ENCODE measurements around the gene STARD3NL.
"Not testable (repeated sequence)": the region's sequence is repeated elsewhere in the genome, so short reads cannot be mapped to it uniquely, and the experiment has no call there.

STARD3NL gene, protein sequence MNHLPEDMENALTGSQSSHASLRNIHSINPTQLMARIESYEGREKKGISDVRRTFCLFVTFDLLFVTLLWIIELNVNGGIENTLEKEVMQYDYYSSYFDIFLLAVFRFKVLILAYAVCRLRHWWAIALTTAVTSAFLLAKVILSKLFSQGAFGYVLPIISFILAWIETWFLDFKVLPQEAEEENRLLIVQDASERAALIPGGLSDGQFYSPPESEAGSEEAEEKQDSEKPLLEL
- 50.4 to 102 (median 75.2) reads per million in 17 experiments for total RNA-seq

DNA sequence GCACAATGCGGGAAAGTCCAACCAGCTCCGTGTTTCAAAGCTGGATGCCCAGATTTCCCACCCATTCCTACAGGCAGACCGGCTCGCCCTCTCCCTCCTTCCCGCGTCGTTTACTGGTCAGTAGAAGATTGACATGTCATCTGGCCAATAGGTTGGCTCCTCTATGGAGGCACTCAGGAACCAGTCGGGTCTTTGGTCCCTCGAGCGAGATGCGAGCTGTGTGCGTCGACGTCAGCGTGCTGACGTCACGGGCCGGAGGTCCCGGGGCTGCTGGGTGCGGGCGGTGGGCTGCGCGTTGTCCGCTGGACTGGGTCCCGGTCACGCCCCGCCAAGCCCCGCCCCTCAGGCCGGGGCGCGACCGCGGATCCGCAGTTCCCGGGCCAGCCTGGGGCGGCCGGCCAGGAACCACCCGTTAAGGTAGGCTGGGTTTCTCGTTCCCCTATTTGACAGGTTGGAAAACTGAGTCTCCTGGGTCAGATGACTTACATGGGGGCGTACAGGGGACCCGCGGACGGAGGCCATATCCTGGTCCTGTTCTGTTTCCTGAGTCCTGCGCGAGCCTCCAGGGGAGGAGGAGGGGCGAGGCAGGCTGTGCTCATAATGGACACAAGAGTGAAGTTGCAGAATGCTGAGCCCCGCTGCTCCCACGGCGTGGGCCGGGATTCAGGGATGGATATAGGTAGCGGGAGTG, at the start of gene STARD3NL:
TSS of gene STARD3NL (plus strand) at position 242 of the 691 bp plus-strand sequence. CDS start 29,260 bp downstream, outside the sequence.
- peak; percentile 99 to 100 (median 100) for DNase-seq

DNA sequence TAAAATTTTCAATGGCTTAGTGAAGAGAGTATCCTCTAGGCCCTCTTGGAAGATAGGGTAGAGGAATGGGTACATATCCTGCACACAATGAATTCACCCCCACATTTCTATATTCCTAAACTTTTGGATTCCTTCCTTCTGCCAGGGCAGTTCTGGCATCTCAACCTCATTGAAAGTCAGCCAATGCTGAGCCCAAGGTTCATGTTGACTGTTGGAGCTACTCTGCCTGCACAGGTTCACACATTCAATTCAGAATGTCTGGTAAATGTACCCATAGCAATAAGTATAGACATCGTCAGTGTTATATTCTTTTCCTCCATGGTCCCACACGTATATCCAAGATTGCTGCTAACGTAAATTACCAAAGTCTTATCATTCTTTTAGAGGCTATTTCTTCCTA, 48.9 kb upstream of the STARD3NL start:
- DNase-seq: no peak

DNA sequence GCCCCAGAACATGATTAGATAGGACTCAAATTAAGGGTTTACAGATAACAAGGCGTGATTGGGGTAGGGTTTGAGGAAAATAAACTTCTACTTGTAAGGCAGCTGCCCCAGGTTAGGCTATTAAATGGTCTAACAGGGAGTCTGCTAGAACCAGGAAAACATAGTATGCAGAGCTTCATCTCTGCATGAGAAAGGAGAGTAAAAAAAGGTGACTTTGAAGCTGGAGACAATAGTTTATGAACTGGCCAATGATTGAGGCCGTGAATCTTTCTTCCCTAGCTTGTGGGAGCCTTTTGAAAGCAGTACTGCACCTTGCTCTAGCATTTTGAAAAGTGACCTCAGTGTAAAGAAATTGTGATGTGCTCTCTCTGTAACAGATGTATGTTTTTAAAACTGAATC, 48.5 kb upstream of the STARD3NL start:
- DNase-seq: no peak

DNA sequence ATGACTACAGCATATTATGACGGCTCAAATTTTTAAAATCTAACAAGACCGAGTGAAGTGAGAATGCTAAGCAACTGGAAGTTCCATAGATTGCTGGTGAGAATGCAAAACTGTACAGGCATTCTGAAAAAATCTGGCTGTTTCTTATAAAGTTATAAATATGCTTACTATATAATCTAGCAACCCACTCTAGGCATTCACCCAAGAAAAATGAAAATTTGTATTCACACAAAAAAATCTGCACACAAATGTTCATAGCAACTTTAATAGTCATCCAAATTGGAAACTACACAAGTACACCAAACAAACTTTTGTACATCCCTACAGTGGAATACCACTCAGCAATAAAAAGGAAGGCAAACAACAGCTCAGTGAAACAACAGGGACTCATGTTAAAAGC, 39.9 kb upstream of the STARD3NL start:
- no peak for DNase-seq

DNA sequence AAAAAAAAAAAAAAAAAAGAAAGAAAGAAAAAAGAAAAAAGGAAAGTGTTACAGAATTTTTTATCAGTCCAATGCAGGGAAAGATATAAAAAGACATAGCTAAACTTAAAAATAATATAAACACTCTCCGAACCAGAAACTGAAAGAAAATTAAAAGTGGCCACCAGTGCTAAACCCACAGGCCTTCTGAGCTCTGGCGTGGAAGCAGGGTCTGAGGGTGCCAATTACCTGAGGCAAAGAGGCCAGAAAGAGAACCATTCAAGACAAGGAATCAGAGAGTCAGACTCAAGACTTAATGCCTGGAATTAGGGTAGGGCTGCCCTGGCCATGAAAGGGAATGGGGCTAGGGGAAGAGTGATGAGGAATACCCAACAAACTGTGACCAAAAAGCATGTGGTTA, 36.9 kb upstream of the STARD3NL start:
- DNase-seq: no peak

DNA sequence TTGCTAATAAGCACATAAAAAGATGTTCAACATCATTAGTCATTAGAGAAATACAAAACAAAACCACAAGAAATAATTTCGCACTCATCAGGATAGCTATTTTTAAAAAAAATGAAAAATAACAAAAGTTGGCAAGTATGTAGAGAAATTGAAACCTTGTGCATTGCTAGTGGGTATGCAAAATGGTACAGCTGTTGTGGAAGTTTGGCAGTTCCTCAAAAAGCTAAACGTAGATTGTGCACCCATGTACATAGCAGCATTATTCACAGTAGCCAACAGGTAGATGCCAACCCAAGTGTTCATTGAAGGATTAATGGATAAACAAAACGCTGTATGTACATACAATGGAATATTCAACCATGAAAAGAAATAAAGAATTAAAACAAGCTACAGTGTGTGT, 35.3 kb upstream of the STARD3NL start:
- DNase-seq: no peak

DNA sequence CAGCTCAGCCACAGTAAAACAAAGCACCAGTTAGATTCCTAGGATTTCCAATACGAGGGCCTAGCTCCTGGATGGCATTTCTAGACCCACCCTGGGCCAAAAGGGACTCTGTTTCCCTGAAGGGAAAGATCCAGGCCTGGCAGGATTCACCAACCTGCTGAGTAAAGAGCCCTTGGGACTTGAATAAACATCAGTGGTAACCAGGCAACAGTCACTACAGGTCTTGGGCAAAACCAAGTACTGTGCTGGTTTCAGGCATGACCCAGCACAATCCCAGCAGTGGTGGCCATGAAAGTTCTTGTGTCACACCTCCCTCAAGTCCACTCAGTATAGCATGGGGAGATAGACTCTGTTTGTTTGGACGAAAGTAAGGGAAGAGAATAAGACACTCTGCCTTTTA, 31.0 kb upstream of the STARD3NL start:
- DNase-seq: no peak

DNA sequence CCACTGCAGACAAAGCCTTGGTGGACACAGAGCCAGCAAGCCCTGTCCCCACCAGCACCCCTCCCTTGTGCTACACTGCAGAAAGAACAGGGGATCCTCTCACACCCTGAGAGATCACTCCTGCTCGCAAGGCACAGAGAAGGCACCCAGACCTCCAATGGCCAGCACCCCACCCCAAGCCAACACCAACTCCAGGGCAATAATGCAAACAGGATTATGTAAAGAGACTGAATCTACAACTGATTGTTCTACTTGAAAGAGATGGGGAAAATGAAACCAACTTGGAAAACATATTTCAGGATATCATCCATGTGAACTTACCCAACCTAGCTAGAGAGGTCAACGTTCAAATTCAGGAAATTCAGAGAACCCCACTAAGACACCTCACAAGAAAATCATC, 26.5 kb upstream of the STARD3NL start:
- no peak for DNase-seq

DNA sequence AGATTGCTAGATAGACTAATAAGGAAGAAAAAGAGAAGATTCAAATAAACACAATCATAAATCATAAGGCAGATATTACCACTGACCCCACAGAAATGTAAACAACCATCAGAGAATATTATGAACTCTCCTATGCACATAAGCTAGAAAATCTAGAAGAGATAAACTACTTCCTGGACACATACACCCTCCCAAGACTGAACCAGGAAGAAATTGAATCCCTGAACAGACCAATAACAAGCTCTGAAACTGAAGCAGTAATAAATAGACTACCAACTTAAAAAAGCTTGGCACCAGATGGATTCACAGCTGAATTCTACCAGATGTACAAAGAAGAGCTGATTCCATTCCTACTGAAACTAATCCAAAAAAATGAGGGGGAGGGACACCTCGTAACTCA, 24.5 kb upstream of the STARD3NL start:
- no peak for DNase-seq

DNA sequence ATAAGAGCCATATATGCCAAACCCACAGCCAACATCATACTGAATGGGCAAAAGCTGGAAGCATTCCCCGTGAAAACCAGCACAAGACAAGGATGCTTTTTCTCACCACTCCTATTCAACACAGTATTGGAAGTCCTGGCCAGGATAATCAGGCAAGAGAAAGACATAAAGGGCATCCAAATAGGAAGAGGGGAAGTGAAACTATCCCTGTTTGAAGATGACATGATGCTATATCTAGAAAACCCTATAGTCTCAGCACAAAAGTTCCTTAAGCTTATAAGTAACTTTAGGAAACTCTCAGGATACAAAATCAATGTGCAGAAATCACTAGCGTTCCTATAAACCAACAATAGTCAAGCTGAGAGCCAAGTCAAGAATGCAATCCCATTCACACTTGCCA, 23.8 kb upstream of the STARD3NL start:
- peak in 3 of 4 experiments; percentile 6 to 52 (median 44) for DNase-seq

DNA sequence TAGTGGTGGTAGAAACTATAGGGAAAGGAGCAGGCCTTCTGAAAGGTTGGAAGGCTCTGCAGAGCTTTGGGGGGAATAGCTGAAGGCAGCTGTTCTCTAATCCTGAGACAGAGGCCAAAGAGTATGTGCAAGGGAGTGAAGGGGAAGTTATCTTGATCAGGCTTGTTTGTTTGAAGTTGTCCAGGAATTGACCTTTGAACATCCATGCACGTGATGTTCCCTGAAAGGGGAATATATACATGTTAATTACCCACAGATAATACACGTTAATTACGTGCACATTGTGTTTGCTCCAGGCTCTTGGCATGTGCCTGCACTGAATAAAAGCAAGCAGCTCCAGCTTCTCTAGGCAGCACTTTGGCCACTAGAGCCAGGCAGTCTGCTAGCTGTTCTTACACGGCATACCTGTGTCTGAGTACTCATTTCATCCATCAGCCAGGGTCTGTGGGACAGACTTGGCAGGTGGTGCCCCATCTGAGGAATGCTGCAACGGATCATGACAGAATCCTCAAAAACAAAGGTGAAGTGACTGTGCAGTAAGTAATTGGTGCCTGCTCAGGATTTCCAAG, 18.0 kb upstream of the STARD3NL start:
- peak in 3 of 4 experiments; percentile 24 to 44 (median 32) for DNase-seq

DNA sequence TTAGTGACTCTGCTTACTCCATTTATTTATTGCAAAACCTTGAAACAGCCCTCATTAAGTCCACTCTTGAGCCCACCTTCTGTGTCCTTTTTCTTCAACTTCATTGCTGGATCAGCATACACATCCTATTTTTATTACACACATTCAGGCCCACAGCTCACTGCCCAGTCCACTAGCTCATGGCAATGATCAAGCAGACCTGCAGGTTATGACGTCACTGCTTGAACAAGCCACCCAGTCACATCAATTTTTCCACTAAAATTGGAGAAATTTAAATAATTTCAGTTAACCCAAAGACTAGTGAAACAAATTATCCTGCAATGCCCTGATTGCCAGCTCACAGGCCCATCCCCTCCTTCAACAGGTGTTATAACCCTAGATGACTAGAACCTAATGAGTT, 16.0 kb upstream of the STARD3NL start:
- DNase-seq: no peak

DNA sequence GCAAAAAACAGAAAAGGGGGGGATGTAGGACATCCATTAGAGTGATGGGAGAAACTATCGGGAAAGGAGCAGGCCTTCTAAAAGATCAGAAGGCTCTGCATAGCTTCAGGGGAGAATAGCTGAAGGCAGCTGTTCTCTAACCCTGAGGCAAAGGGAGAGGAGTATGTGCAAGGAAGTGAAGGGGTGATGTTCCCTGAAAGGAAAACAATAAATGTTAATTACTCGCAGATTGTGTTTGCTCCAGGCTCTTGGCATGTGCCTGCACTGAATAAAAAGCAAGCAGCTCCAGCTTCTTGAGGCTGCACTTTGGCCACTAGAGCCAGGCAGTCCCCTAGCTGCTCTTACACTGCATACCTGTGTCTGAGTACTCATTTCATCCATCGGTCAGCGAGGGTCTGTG, 14.4 kb upstream of the STARD3NL start:
- no peak for DNase-seq

DNA sequence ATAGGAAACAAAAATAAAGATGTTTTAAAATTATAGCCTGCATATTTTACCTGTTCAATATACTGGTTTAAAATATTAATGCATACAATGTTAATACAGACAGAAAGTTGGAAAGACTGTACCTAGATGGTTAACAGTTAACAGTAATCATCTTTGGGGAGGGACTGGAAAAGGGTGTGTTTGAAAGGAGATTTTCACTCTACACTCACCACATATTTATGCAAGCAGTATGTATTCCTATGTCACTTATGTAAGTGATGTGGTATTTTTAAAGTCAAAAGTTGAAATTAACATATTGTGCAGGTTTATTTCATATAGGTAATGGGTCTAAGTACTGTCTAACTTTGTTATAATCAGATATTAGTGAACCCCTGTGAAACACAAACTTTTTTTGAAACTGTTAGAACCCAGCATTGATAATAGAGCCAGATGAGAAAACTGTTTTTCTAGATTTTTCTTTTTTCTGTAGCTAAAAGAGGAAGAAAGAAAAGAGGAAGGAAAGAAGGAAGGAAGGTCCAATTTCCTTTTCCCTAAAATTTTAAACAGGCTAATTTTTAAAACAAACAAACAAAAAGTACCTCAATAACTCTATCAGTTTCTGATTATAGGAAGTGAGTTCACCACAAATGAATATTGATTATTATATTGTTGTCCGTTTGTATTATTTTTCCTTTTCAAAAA, 9.0 kb upstream of the STARD3NL start:
- DNase-seq: peak in 2 of 4 experiments; percentile 32 to 62

DNA sequence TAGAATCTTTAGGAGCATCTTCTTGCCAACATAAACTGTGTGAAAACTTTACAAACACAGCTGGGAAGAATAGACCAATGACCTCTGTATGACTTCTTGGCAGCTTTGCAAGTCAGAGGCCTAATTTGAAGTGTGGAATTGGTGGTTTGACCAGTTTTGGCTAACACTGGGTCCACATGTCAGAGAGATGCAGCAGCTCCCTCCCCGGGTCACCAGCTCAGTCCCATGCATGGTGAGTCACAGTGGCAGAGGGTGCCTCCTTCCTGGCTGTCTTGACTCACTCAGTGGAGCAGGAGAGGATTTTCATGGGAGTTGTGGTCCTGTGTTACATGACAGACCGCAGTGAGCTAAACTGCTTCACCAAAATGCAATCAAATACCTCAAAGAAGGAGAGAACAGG, 8.2 kb upstream of the STARD3NL start:
- peak; percentile 80 to 91 (median 88) for DNase-seq

DNA sequence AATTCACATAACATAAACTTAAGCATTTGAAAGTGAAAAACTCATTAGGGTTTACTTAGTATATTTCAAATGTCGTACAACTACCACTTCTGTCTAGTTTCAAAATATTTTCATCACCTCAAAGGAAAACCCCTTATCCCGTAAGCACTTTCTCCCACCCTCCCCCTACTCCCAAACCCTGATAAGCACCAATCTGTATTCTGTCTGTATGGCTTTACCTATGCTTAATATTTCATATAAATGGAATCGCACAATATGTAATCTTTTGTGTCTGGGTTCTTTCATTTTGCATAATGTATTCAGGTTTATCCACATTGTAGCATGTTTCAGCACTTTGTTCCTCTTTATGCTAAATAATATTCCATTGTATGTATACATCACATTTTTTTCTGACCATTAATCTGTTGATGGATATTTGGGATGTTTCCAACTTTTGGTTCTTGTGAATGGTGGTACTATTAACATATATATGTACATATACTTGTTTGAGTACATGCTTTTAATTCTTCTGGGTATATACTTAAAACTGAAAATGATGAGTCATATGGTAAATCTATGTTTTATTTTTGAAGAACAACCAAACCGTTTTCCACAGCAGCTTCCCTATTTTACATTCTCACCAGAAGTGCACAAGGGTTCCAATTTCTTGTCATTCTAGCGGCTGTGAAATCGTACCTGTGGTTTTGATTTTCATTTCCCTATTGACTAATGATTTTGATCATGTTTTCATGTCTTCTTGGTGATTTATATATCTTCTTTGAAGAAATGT, 6.2 kb upstream of the STARD3NL start:
- DNase-seq: peak; percentile 37 to 76 (median 66)

DNA sequence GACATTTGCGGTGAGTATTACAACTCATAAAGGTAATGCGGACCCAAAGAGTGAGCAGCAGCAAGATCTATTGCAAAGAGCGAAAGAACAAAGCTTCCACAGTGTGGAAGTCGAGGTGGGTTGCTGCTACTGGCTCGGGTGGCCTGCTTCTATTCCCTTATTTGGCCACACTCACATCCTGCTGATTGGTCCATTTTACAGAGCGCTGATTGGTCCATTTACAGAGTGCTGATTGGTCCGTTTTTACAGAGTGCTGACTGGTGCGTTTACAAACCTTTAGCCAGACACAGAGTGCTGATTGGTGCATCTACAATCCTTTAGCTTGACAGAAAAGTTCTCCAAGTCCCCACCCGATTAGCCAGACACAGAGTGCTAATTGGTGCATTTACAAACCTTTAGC, 2.5 kb upstream of the STARD3NL start:
- not testable (repeated sequence) for DNase-seq

DNA sequence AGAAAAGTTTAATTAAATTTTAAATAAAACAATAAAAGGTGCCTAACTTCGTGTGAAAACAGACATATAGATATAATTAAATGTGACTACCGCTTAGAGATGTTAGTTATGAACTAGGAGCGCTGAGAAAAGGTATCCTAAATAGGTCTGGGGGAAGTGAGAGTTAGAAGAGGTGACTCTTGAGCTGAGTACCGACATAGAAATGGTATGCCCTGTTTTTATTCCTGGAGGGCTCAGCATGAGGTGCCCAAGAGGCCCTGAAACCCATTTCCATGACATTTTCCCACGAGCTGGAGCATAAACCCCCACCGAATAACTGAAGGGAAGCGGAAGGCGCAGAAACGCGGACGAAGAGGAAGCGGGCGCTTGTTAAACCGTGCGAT, 433 bp upstream of the STARD3NL start:
- DNase-seq: no peak

DNA sequence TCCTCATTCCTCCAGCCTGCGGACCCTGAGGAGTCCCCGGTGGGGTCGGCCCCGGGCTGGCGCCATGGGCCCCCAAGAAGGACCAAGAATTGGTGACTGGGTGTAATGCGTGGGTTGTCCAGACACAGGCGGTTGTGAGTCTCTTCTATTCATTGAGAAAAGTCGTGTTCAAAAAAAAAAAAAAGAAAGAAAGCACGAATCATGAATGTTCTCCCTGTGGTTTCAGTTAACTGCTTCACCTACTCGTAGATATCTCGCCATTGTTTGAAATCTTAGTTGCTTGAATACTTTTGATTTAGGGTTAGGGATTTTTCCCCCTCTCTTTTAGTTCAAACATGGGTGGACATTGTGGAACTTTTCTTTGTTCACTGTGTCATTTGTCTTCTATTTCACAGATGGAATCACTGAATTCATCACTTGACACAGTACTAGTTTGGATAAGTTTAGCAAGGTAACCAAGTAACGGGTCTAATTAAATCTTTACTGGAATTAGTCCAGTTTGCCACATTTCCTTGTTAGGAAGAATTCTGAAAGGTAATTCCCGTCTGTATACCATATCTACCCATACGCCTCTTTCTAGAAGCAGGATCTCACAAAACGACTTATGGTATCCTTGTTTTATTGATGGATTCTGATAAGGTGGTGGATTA, 775 bp downstream of the STARD3NL start:
- DNase-seq: peak in 1 of 4 experiments; percentile 57

DNA sequence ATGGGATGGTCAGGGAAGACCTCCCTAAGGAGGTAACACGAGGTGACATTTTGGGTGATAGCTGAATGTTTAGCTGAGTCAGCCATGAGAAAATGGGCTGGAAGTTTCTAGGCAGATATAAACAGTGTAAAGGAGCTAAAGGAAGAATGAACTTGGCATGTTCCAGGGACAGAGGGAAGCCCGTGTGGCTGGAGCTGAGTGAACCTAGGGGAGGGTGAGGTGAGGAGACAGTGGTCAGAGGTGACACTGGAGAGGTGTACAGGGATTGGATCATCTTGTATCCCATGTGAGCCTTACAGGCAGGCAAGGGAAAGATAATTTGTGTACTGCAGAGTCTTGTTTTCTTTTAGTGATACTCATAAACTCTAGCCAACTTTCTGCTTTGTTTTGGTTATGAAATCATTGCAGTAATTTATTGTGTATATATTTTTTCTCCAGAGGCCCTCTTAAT, 1.8 kb downstream of the STARD3NL start:
- DNase-seq: no peak

DNA sequence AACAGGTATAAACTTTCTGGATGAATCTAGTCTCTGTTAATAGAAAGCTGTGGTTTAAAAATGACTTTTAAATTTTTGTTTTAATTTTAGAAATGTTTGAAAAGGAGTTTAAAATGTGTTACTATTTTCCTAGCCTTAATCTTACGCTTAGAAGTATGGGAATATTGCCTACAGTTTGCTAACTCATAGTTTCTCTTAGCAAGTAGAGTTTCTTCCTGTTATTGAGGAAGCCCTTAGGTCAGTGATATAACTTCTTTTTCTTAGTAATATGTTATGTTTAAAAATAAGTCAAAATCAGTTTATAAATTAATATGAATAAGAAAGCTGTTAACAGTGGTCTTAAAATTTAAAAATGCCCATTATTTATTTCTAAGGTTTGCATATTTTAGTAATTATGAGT, 3.1 kb downstream of the STARD3NL start:
- peak in 2 of 4 experiments; percentile 27 to 48 for DNase-seq

DNA sequence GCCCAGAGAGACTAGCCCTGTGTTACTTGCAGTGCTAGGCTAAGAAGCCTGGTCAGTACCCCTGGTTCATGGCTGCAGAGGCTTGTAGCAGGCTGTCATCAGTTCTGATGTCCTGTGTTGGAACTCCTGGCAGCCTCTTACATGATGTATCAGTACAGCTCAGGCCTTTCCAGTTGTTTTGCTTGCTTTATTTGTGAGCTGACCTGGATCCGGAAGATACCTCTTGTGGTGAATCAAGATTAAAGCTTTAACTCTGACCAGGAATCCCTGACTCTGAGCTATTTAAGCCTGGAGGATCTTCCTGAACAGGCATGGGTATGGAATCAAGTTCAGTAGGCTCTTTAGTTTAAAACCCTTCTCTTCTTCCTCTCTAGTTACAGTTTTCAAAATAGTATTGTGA, 4.4 kb downstream of the STARD3NL start:
- no peak for DNase-seq

Measured in suppressor macrophage (primary cell).